HepG2 (cell line): Measurements from ENCODE around the gene TRNT1. TPM values are rescaled to one million over a fixed set of nuclear protein-coding genes. Genes with fewer than 3 reads are reported as not detected.
A peak's percentile ranks its signal among the peaks of the same experiment; 100 is the strongest.

Source experiments
- AGO1 ChIP-seq: fragments of 200-400 bp; formaldehyde crosslinking; IDR thresholded peaks from 2 replicates; pipeline ENCODE4 v1.6.1; 2017; ENCODE audit warnings: mild to moderate bottlenecking, low read depth, low read length, moderate library complexity; ENCODE audit not compliant: poor library complexity, severe bottlenecking
- ARNT ChIP-seq: fragments of 450-650 bp; IDR thresholded peaks from 2 replicates; pipeline ENCODE4 v1.6.1; 2017
- CCDC6 ChIP-seq: sonication (generic); formaldehyde crosslinking; IDR thresholded peaks from 2 replicates; pipeline ENCODE4 v1.8.1; 2022; ENCODE audit warnings: mild to moderate bottlenecking, missing genetic modification reagents, moderate library complexity
- CEBPG ChIP-seq: IDR thresholded peaks from 2 replicates; pipeline ENCODE4 v1.6.1; 2016
- FOXA3 ChIP-seq: IDR thresholded peaks from 2 replicates; pipeline ENCODE4 v1.6.1; 2016; ENCODE audit warnings: missing genetic modification reagents, missing compliant biosample characterization
- JUN ChIP-seq: sonication (generic); formaldehyde crosslinking; IDR thresholded peaks from 2 replicates; pipeline ENCODE4 v1.4.0; 2020; ENCODE audit warnings: mild to moderate bottlenecking, missing genetic modification reagents
- KDM3A ChIP-seq: IDR thresholded peaks from 2 replicates; pipeline ENCODE4 v1.6.1; 2018; ENCODE audit warnings: low read depth, missing compliant biosample characterization
- KLF13 ChIP-seq: sonication (generic); formaldehyde crosslinking; IDR thresholded peaks from 2 replicates; pipeline ENCODE4 v1.4.0; 2020; ENCODE audit warnings: mild to moderate bottlenecking, missing genetic modification reagents
- MATR3 ChIP-seq: sonication (generic); formaldehyde crosslinking; IDR thresholded peaks from 2 replicates; pipeline ENCODE4 v1.4.0; 2020; ENCODE audit warnings: missing genetic modification reagents
- MED1 ChIP-seq: sonication (generic); formaldehyde crosslinking; IDR thresholded peaks from 2 replicates; pipeline ENCODE4 v1.4.0; 2020; ENCODE audit warnings: missing genetic modification reagents
- PCBP2 ChIP-seq: fragments of 200-400 bp; formaldehyde crosslinking; optimal IDR thresholded peaks from 2 replicates; pipeline ENCODE3; 2018; ENCODE audit warnings: low read length, low read depth; ENCODE audit not compliant: poor library complexity, severe bottlenecking
- PTBP1 ChIP-seq: fragments of 200-400 bp; formaldehyde crosslinking; IDR thresholded peaks from 2 replicates; pipeline ENCODE4 v1.6.1; 2018; ENCODE audit warnings: low read length, low read depth; ENCODE audit not compliant: poor library complexity, severe bottlenecking
- REL ChIP-seq: sonication (generic); formaldehyde crosslinking; conservative IDR thresholded peaks from 2 replicates; pipeline ENCODE4 v1.8.0; 2022; ENCODE audit warnings: mild to moderate bottlenecking, missing genetic modification reagents, moderate library complexity
- SMAD1 ChIP-seq: sonication (generic); formaldehyde crosslinking; IDR thresholded peaks from 2 replicates; pipeline ENCODE4 v1.4.0; 2020; ENCODE audit warnings: missing genetic modification reagents, low read depth, mild to moderate bottlenecking, borderline replicate concordance
- SOX5 ChIP-seq: IDR thresholded peaks from 2 replicates; pipeline ENCODE4 v1.6.1; 2016; ENCODE audit warnings: borderline replicate concordance
- TBX3 ChIP-seq: fragments of 450-650 bp; IDR thresholded peaks from 2 replicates; pipeline ENCODE4 v1.6.1; 2017; ENCODE audit warnings: antibody characterized with exemption, mild to moderate bottlenecking, inconsistent platforms, borderline replicate concordance
- YY1 ChIP-seq: IDR thresholded peaks from 2 replicates; pipeline ENCODE4 v1.6.1; 2011; ENCODE audit warnings: low read length, low read depth, moderate library complexity, mild to moderate bottlenecking; ENCODE audit not compliant: insufficient read depth, insufficient replicate concordance
- ZNF12 ChIP-seq: sonication (generic); formaldehyde crosslinking; IDR thresholded peaks from 2 replicates; pipeline ENCODE4 v1.5.0; 2020; ENCODE audit warnings: missing genetic modification reagents
- ZNF17 ChIP-seq: sonication (generic); formaldehyde crosslinking; IDR thresholded peaks from 2 replicates; pipeline ENCODE4 v1.5.0; 2020; ENCODE audit warnings: mild to moderate bottlenecking, missing genetic modification reagents
- ZNF274 ChIP-seq: sonication (generic); formaldehyde crosslinking; IDR thresholded peaks from 2 replicates; pipeline ENCODE4 v1.5.1; 2020; ENCODE audit warnings: mild to moderate bottlenecking, missing genetic modification reagents
- ZNF446 ChIP-seq: sonication (generic); formaldehyde crosslinking; IDR thresholded peaks from 2 replicates; pipeline ENCODE4 v1.5.0; 2020; ENCODE audit warnings: mild to moderate bottlenecking, missing genetic modification reagents
- ZNF562 ChIP-seq: sonication (generic); formaldehyde crosslinking; IDR thresholded peaks from 2 replicates; pipeline ENCODE4 v1.8.0; 2022; ENCODE audit warnings: missing genetic modification reagents, borderline replicate concordance
- ZNF615 ChIP-seq: sonication (generic); formaldehyde crosslinking; IDR thresholded peaks from 2 replicates; pipeline ENCODE4 v1.5.0; 2020; ENCODE audit warnings: mild to moderate bottlenecking, missing genetic modification reagents, borderline replicate concordance
- ZNF800 ChIP-seq: sonication (generic); formaldehyde crosslinking; IDR thresholded peaks from 2 replicates; pipeline ENCODE4 v1.4.0; 2020; ENCODE audit warnings: missing genetic modification reagents
- polyA plus RNA-seq, 8 experiments: library from polyadenylated mRNA; depleted of rRNA in 3 of 8; stranded (reverse) in 7 of 8; unstranded in 1 of 8; fragments of >200 nt; fragmentation: Illumina TruSeq in 4 of 8; extraction: Trizol in 4 of 8; gene quantifications; 2 replicates each; pipeline versions ENCODE4 v1.2.1 to v1.2.3, GENCODE V29; 2011 to 2016; ENCODE audit warnings: low read depth in 4 of 8, missing spikeins in 1 of 8, mixed read lengths in 1 of 8; ENCODE audit not compliant: insufficient read depth in 1 of 8
- total RNA-seq, 5 experiments: library from RNA; depleted of rRNA; stranded (reverse); fragments of >200 nt; fragmentation: Illumina TruSeq; extraction: Trizol; gene quantifications; 2 replicates each; pipeline ENCODE4 v1.2.3, GENCODE V29; 2016; ENCODE audit warnings: low read depth in 1 of 5
- TF ChIP-seq, protein P1 (sequence below): sonication (generic); formaldehyde crosslinking; conservative IDR thresholded peaks from 2 replicates; pipeline ENCODE4 v1.4.0; 2020; ENCODE audit warnings: missing genetic modification reagents
- TF ChIP-seq, protein P2 (sequence below): sonication (generic); formaldehyde crosslinking; IDR thresholded peaks from 2 replicates; pipeline ENCODE4 v1.4.0; 2020; ENCODE audit warnings: mild to moderate bottlenecking, missing genetic modification reagents
- TF ChIP-seq, protein P3 (sequence below), 2 experiments: fragments of 450-650 bp in 1 of 2; sonication (generic) in 1 of 2; formaldehyde crosslinking; IDR thresholded peaks; 2 replicates each; pipeline versions ENCODE4 v1.5.0 to v1.8.0; 2020 to 2022; ENCODE audit warnings: mild to moderate bottlenecking in 1 of 2, missing genetic modification reagents in 1 of 2

The TRNT1 gene
- total and polyA plus RNA-seq, 2 of the 13 experiments (the other 11 are each of a cell fraction or from before 2014, with no cell fraction given) = 9.4 to 27.7 TPM

DNA sequence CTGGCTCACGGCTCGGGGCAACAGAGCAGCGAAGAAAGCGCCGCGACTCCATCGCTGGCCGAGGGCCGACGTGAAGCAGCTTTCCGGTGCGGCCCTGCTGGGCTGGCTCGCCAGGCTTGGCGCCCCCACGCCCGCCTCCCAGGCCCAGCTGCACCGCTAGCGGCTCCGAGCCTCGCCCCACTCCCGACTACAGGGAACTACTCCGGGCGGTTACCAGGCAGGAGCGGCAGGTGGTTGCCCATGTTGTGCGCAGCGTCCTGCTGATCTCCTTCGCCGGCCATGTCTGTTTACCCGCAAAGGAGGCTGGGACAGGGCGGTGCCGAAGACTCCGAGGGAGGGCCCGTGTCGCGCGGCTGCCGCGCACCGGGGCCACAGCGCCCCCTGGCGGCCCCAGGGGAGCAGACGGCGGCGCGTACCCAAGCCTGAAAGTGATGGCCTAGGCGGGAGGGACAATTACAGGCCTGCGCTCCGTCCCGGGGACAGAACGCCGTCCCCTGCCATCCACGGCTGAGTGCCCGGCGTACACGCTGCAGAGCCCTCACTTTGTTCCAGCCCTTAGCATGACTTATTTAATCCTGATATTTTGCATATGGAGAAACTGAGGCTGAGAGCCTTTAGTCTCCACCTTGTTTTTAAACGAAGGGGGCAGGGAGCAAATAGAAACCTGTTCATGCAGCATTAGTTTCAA, 52.8 kb downstream of the TRNT1 start, which contains the start of gene CRBN (continued):
- 0 out of 2 replicates have a peak, but pooled peaks have one; percentile 56 for TF ChIP-seq ZNF446 (CRISPR knock-in tag)
- peak; percentile 75 for TF ChIP-seq MED1 (CRISPR knock-in tag)
- peak; percentile 95; the same call in 1 of the 2 replicates for TF ChIP-seq ZNF274
- no peak; the same call in 1 of the 2 replicates for TF ChIP-seq ZNF12 (CRISPR knock-in tag)
- 0 out of 2 replicates have a peak, but pooled peaks have one; percentile 50 for TF ChIP-seq KLF13 (CRISPR knock-in tag)
- TF ChIP-seq ZNF562 (CRISPR knock-in tag) = no peak
- no peak for TF ChIP-seq ARNT
- TF ChIP-seq PTBP1 = peak; percentile 50
- TF ChIP-seq CEBPG = peak; percentile 28; the same call in 1 of the 2 replicates
- TF ChIP-seq YY1 = peak; percentile 97
- no peak for TF ChIP-seq AGO1
- TF ChIP-seq FOXA3 (CRISPR knock-in tag) = peak; percentile 87
- TF ChIP-seq, protein P1, sequence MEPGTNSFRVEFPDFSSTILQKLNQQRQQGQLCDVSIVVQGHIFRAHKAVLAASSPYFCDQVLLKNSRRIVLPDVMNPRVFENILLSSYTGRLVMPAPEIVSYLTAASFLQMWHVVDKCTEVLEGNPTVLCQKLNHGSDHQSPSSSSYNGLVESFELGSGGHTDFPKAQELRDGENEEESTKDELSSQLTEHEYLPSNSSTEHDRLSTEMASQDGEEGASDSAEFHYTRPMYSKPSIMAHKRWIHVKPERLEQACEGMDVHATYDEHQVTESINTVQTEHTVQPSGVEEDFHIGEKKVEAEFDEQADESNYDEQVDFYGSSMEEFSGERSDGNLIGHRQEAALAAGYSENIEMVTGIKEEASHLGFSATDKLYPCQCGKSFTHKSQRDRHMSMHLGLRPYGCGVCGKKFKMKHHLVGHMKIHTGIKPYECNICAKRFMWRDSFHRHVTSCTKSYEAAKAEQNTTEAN (CRISPR knock-in tag) = peak; percentile 65
- TF ChIP-seq KDM3A = peak; percentile 94
- TF ChIP-seq REL (CRISPR knock-in tag) = peak; percentile 69; the same call in 1 of the 2 replicates
- TF ChIP-seq TBX3 = 0 out of 2 replicates have a peak, but pooled peaks have one; percentile 13
- no peak for TF ChIP-seq MATR3 (CRISPR knock-in tag)
- TF ChIP-seq, protein P2, sequence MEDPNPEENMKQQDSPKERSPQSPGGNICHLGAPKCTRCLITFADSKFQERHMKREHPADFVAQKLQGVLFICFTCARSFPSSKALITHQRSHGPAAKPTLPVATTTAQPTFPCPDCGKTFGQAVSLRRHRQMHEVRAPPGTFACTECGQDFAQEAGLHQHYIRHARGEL (CRISPR knock-in tag) = 0 out of 2 replicates have a peak, but pooled peaks have one; percentile 37
- no peak for TF ChIP-seq JUN (CRISPR knock-in tag)
- peak; percentile 73; the same call in 1 of the 2 replicates for TF ChIP-seq ZNF615 (CRISPR knock-in tag)
- peak; percentile 97 for TF ChIP-seq CCDC6 (CRISPR knock-in tag)
- TF ChIP-seq SMAD1 (CRISPR knock-in tag) = peak; percentile 88
- TF ChIP-seq ZNF800 (CRISPR knock-in tag) = peak; percentile 78; the same call in 1 of the 2 replicates
- no peak for TF ChIP-seq ZNF17 (CRISPR knock-in tag)
- TF ChIP-seq SOX5 (CRISPR knock-in tag) = peak; percentile 65; the same call in 1 of the 2 replicates
- TF ChIP-seq, protein P3, sequence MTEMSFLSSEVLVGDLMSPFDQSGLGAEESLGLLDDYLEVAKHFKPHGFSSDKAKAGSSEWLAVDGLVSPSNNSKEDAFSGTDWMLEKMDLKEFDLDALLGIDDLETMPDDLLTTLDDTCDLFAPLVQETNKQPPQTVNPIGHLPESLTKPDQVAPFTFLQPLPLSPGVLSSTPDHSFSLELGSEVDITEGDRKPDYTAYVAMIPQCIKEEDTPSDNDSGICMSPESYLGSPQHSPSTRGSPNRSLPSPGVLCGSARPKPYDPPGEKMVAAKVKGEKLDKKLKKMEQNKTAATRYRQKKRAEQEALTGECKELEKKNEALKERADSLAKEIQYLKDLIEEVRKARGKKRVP (CRISPR knock-in tag; IDR thresholded peaks at IDR 0.05) = peak in 1 of 2 experiments; percentile 54; a peak in 1 of 4 replicates
- no peak for TF ChIP-seq PCBP2
